NCI-H2029 treated with DMSO at 0.1 percent for 48 hours (cell line): Measurements from ENCODE around the gene KCNK13.

Experiments
- DNase-seq: peaks from one replicate; lab custom pipeline; 2025; lab: John Stamatoyannopoulos, UW

KCNK13 gene

GRCh38 chr14:90132821-90133570 is 71.2 kb downstream of the KCNK13 start:
- no peak for DNase-seq

GRCh38 chr14:90136904-90137303 is 75.1 kb downstream of the KCNK13 start:
- DNase-seq = no peak

GRCh38 chr14:90137807-90138206 is 76.0 kb downstream of the KCNK13 start:
- no peak for DNase-seq

- no peak for DNase-seq
Observed at GRCh38 chr14:90139199-90139598, 77.4 kb downstream of the KCNK13 start.

DNA sequence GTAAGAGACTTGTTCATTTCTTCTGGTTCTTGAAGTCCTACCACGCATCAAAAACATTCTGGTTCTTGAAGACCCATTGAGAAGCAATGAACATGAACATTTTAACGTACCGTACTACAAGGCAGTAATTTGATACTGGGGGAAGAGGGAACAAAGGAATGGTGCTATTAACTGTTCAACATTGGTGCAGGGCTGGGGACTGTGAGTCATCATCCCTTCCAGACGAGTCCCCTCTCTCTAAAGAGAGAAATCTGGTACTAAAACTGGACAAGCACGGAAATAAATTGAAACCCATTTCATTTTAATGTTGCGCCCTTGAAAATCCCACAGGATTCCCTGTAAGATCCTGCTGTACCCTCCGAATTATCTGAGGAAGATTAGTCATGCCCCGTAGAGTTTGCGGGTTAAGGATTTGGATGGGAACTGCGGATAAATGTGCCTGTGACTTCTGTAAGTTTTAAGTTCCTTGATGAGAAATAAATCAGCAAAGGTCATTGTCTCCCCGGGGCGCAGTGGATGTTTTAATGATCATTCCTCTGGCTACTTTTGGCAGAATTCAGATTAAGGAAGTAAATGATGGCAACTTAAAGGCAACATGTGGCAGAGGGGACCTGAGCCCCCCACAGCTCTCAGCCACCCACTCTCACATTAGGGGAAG is 78.6 kb downstream of the KCNK13 start:
- no peak for DNase-seq

DNA sequence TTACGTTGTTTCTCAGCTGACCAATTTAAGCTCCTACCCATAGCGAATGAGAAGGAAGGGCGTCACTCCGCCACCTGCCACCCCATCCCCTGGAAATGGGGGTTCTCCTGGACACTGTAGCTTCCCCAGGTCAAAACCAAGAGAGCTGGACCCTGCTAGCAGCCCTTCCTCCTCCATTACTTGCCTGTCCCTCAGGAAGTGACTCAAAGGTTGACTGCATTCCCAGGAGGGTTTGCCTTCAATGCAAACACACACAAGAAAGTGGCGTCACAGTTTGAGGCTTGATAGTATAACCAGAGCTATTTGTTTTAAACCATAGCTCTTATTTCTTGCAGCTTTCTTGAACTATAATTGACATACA is 79.1 kb downstream of the KCNK13 start:
- DNase-seq = no peak

DNA sequence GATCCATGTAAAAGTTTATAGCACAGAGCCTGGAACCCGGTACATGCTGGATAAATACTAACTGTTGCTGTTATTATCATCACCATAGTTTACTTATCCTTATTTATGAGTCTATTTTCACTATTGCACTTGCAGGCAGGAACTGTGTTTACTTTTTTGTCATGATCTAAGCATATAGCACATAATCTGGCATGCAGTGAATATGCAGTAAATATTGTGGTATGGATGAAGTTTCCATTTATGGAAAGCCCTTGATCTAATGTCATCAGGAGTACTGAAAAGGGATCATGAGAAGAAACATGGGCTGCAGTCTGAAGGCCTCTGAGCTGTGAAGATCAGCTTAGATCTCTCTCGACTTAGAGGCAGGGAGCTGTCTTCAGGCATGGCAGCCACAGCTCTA is 91.6 kb downstream of the KCNK13 start:
- DNase-seq = no peak

DNA sequence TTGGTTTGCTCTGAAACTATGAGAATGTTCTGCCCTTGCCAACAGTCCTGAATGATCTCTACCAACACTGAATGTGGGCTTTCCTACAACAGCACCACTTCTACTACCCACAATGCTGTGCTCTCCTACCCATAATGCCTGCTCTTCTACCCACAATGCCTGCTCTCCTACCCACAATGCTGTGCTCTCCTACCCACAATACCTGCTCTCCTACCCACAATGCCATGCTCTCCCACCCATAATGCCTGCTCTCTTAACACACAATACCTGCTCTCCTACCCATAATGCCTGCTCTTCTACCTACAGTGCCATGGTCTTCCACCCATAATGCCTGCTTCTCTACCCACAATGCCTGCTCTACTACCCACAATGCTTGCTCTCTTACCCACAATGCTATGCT is 92.3 kb downstream of the KCNK13 start:
- DNase-seq = no peak

- DNase-seq = no peak
Observed at GRCh38 chr14:90159146-90159545, 97.4 kb downstream of the KCNK13 start.

- DNase-seq = no peak
Observed at GRCh38 chr14:90159688-90160087, 97.9 kb downstream of the KCNK13 start.

- no peak for DNase-seq
Observed at GRCh38 chr14:90161129-90161528, 99.3 kb downstream of the KCNK13 start.

GRCh38 chr14:90168425-90169105 is 106.8 kb downstream of the KCNK13 start:
- no peak for DNase-seq

DNA sequence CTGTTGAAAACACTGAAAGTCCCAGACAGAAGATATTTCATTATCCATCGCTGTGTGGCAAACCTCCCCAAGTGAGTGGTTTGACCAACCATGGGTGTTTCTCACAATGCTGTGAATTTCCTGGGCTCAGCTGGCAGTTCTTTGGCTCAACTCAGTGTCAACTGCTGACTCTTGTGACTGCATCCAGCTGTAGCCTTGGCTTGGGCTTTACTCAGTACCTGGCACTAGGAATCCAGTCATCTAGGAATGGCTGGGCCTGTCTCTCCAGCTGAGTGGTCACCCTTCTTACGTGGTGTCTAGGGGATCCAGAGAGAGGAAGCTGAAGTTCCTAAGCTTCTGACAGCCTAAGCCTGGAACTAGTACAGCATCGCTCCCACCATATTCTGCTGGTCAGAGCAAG is 113.8 kb downstream of the KCNK13 start:
- no peak for DNase-seq

- no peak for DNase-seq
Observed at GRCh38 chr14:90177539-90178189, 115.9 kb downstream of the KCNK13 start.

DNA sequence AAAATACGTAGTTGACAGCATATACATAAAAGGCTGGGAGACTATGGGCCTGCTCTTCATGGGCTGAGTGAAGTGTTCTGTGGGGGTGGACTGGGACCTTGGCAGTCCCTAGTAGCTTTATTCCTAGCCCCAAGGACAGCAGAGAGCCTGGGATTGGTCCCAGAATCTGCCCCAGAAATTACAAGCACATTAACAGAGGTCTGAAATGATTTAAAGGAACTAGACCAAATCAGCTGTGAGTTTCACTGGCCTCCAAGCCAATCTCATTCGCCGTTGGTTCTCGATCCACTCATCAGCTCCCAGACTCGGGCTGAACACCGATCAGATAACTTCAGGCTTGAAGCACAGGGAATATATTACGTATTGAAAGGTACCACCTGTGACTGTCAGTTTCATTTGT is 117.6 kb downstream of the KCNK13 start:
- DNase-seq = no peak

- no peak for DNase-seq
Observed at GRCh38 chr14:90179809-90180779, 118.3 kb downstream of the KCNK13 start.

DNA sequence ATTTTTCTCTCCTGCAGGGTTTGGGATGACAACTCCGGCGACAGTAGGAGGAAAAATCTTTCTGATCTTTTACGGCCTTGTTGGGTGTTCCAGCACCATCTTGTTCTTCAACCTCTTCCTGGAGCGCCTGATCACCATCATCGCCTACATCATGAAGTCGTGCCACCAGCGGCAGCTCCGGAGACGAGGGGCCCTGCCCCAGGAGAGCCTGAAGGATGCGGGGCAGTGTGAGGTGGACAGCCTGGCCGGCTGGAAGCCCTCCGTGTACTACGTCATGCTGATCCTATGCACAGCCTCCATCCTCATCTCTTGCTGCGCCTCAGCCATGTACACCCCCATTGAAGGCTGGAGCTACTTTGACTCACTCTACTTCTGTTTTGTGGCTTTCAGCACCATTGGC is 122.3 kb downstream of the KCNK13 start:
- DNase-seq = no peak

DNA sequence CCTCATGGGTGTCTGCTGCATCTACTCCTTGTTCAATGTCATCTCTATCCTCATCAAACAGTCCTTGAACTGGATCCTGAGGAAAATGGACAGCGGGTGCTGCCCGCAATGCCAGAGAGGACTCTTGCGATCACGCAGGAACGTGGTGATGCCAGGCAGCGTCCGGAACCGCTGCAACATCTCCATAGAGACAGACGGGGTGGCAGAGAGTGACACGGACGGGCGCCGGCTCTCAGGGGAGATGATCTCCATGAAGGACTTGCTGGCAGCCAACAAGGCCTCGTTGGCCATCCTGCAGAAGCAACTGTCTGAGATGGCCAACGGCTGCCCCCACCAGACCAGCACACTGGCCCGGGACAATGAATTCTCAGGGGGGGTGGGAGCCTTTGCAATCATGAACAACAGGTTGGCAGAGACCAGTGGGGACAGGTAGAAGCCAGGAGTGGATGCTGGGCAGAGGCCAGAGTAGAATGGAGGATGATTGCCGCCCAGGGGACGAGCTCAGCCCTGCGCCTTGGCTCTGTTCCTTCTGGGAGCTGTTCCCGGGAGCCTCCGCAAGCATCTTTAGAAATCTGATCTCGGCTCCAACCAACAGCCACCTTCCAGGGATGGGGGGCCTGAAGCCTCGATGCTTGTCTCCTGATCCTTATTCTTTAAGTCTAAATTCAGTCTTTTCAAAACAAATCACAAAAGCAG is 122.9 kb downstream of the KCNK13 start:
- DNase-seq = no peak

- no peak for DNase-seq
Observed at GRCh38 chr14:90188588-90188987, 126.8 kb downstream of the KCNK13 start.

DNA sequence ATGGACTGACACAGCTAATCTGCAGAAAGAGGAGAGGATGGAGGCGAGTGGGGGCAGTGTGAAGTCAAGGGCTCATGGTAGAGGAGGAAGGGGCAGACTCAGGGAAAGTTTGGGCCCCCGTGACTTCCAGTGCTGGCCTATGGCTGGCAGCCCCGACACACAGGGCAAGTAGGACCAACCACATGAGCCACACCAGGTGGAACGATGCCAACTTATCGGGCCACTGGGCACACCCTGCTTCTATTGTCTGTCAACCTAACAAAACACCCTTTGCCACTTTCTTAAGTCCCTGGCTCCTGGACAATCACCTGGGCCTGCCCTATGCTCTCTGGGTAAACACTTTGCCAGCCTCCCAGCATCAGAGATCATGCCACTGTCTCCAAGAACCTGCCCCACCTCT is 129.4 kb downstream of the KCNK13 start:
- no peak for DNase-seq

GRCh38 chr14:90191585-90191984 is 129.8 kb downstream of the KCNK13 start:
- DNase-seq = no peak
